GM10266 (cell line): ENCODE data around the gene TTC3.
"Not testable (repeated sequence)": the region's sequence is repeated elsewhere in the genome, so short reads cannot be mapped to it uniquely, and the experiment has no call there.

Experiments used
- DNase-seq: peaks from one replicate; pipeline ENCODE4 v3.0.0; 2012; ENCODE audit errors: extremely low spot score
- TF ChIP-seq, protein P1 (sequence below): IDR thresholded peaks from 2 replicates; pipeline ENCODE4 v1.5.1; 2012; ENCODE audit warnings: mild to moderate bottlenecking, low read depth; ENCODE audit not compliant: control insufficient read depth, insufficient read depth; ENCODE audit errors: missing control alignments

TTC3 gene

DNA sequence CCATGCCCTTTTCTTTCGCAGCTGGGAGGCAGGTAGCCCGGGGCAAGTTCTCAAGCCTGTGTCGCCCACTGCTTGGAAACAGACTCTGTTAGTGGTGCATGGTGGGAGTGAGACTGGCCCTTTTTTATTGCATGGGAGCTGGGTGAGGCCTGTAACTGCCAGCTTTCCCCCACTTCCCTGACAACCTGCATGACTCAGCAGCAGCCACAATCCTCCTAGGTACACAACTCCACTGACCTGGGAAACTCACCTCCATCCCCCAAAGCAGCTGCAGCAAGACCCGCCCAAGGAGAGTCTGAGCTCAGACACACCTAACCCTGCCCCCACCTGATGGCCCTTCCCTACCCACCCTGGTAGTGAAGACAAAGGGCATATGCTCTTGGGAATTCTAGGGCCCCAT, 26.0 kb upstream of the TTC3 start:
- no peak for DNase-seq
- TF ChIP-seq, protein P1, sequence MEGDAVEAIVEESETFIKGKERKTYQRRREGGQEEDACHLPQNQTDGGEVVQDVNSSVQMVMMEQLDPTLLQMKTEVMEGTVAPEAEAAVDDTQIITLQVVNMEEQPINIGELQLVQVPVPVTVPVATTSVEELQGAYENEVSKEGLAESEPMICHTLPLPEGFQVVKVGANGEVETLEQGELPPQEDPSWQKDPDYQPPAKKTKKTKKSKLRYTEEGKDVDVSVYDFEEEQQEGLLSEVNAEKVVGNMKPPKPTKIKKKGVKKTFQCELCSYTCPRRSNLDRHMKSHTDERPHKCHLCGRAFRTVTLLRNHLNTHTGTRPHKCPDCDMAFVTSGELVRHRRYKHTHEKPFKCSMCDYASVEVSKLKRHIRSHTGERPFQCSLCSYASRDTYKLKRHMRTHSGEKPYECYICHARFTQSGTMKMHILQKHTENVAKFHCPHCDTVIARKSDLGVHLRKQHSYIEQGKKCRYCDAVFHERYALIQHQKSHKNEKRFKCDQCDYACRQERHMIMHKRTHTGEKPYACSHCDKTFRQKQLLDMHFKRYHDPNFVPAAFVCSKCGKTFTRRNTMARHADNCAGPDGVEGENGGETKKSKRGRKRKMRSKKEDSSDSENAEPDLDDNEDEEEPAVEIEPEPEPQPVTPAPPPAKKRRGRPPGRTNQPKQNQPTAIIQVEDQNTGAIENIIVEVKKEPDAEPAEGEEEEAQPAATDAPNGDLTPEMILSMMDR = no peak

DNA sequence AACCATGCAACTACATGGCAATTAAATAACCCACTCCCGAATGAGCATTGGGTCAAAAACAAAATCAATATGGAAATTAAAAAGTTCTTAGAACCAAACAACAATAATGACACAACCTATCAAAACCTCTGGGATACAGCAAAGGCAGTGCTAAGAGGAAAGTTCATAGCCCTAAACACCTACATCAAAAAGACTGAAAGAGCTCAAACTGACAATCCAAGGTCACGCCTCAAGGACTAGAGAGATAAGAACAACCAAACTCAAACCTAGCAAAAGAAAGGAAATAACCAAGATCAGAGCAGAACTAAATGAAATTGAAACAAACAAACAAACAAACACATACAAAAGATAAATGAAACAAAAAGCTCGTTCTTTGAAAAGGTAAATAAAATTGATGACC, 23.3 kb upstream of the TTC3 start:
- not testable (repeated sequence) for DNase-seq

DNA sequence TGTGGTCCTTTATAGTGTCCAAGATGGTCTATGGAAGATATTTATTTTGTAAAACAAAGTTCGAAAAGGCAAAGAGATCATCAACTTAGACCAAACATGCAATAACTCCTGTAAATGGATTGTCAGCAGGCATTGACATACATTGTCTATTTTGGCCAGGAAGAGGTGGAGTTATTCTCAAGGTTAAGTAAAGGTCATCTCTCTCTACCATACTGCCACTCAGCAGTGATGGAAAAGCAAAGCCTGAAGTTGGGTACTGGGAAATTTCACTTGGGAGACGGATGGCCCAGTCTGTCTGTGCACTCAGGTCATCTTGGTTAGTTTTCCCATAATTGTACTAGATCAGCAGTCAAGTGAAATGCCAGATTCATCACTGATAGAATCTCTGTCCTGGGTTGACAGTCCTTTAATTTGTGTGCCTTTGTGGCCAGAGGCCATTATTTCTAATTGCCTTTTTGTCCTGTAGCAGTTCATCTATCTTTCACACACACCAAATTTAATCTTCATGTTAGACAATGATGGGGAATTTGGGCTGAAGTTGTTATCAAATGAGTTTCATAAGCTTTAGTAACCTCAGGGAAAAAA, 17.7 kb upstream of the TTC3 start:
- DNase-seq = no peak
- TF ChIP-seq, protein P1 = no peak

DNA sequence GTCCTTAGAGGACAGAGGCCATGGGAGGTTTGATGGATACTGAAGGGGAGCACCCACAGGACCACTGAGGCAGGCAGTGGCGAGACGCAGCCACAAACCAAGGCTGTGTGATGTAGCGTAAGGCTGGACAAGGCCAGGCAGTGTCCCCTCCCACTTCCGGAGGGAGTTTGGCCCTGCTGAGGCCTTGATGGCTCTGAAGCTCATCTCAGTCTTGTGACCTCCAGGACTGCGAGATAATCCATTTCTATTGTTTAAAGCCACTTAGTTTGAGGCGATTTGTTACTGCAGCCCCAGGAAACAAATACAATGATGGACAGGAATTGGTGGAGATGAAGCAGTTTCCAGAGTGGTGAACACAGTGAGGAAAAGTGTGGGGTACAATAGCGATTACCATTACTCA, 15.4 kb upstream of the TTC3 start:
- TF ChIP-seq, protein P1 = no peak
- no peak for DNase-seq

DNA sequence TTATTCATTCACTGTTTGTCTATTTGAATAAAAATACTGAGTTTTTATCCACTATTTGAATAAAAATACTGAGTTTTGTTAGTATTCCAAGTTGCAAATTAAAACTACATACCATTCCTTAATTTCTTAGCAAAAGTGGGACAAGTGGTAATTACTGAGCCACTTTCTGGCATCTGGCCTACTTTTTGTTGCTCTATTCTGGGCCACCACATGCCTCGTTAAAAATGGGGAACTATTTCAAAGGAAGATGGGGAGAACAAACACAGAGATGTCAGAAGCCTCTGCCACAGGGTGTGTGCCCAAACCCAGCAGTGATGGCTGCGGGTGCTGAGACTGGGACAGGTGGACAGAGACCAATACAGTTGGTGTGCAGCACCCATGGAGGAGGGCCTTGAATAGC, 14.8 kb upstream of the TTC3 start:
- no peak for DNase-seq
- TF ChIP-seq, protein P1 = no peak

DNA sequence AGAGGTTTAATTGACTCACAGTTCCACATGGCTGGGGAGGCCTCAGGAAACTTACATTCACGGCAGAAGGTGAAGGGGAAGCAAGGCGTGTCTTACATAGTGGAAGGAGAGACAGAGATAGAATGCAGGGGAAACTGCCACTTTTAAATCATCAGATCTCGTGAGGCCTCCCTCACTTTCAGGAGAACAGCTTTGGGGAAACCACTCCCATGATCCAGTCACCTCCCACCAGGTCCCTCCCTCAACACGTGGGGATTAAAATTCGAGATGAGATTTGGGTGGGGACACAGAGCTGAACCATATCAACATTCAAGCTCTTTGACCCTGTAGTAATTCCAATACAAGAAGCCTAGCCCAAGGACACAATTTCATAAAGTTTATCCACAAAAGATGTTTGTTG, 13.9 kb upstream of the TTC3 start:
- DNase-seq = no peak

DNA sequence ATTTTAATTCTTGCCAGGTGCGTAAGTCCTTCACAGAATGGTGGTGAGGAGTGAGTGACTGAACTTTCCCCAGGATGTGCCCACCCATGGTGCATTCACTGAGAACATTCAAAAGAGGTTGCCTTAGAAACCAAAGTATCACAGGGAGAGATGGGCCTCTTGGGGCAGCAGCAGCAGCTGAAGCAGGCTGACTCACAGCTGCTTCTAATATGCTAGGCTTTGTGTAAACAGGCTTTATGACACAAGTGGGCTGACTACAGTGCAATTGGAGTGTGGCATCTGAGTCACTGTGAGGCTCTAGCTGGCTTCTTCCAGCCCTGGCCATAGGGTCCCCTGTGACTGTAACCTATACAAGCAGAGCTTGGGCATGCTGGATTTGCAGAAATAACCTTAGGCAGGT, 12.8 kb upstream of the TTC3 start:
- DNase-seq = no peak

More for the DNA sequence above, 13.9 kb upstream of the TTC3 start:
- TF ChIP-seq, protein P1 = no peak

More for the DNA sequence above, 12.8 kb upstream of the TTC3 start:
- TF ChIP-seq, protein P1 = no peak
